Activated T-helper 1 cell treated with anti-CD3 and anti-CD28 coated beads, Interleukin-2, amount 50 U/mL, for 16 hours (primary cell): ENCODE measurements around the gene LNX2.
"Not testable (repeated sequence)": the region's sequence is repeated elsewhere in the genome, so short reads cannot be mapped to it uniquely, and the experiment has no call there.

ENCODE experiments used
- DNase-seq, 2 donors: peaks; one replicate each; pipeline ENCODE4 v3.0.0-alpha.2; 2020; ENCODE audit warnings: low read depth in 1 of 2, low spot score in 1 of 2

LNX2 gene

GRCh38 chr13:27637289-27637626, 16.9 kb upstream of the LNX2 start:
- DNase-seq = no peak

GRCh38 chr13:27636589-27637288, 16.4 kb upstream of the LNX2 start:
- no peak for DNase-seq

- DNase-seq = no peak
Measured at GRCh38 chr13:27635266-27635665, 14.9 kb upstream of the LNX2 start.

- no peak for DNase-seq
Measured at GRCh38 chr13:27634791-27635190, 14.5 kb upstream of the LNX2 start.

- no peak for DNase-seq
Measured at GRCh38 chr13:27634231-27634630, 13.9 kb upstream of the LNX2 start.

- no peak for DNase-seq
Measured at GRCh38 chr13:27632648-27633047, 12.3 kb upstream of the LNX2 start.

- DNase-seq = no peak
Measured at GRCh38 chr13:27632214-27632613, 11.9 kb upstream of the LNX2 start.

- no peak for DNase-seq
Measured at GRCh38 chr13:27631665-27632064, 11.3 kb upstream of the LNX2 start.

GRCh38 chr13:27631156-27631555, 10.8 kb upstream of the LNX2 start:
- no peak for DNase-seq

- not testable (repeated sequence) for DNase-seq
Measured at GRCh38 chr13:27628766-27629165, 8.4 kb upstream of the LNX2 start.

GRCh38 chr13:27628081-27628480, 7.8 kb upstream of the LNX2 start:
- DNase-seq = no peak

GRCh38 chr13:27627380-27627779, 7.1 kb upstream of the LNX2 start:
- DNase-seq = no peak

GRCh38 chr13:27625839-27626238, 5.5 kb upstream of the LNX2 start:
- DNase-seq = no peak

GRCh38 chr13:27624071-27624470, 3.7 kb upstream of the LNX2 start:
- DNase-seq = no peak

GRCh38 chr13:27622881-27623280, 2.6 kb upstream of the LNX2 start:
- DNase-seq = no peak

- DNase-seq = peak in 1 of 2 donors; percentile 5
Measured at GRCh38 chr13:27622102-27622820, 1.9 kb upstream of the LNX2 start.

- peak; percentile 65 to 76 for DNase-seq
Measured at GRCh38 chr13:27621366-27622101, 1.2 kb upstream of the LNX2 start, which contains the start of gene POLR1D. POLR1D (plus strand) TSS chr13:27621892; CDS start chr13:27621984, 92 bp downstream.

- DNase-seq = no peak
Measured at GRCh38 chr13:27621116-27621365, 712 bp upstream of the LNX2 start.

GRCh38 chr13:27619728-27620376, 477 bp downstream of the LNX2 start:
- peak; percentile 6 to 8 for DNase-seq

GRCh38 chr13:27619093-27619727, 1.1 kb downstream of the LNX2 start:
- no peak for DNase-seq

GRCh38 chr13:27617881-27618321, 2.4 kb downstream of the LNX2 start:
- DNase-seq = no peak
